Left ventricle myocardium inferior (tissue), 1 donor: ENCODE data around the gene FAM222B. TPM values are rescaled to one million over a fixed set of nuclear protein-coding genes. Genes with fewer than 3 reads are reported as not detected.
A peak's percentile ranks its signal among the peaks of the same experiment; 100 is the strongest.

Source experiments
- DNase-seq: peaks from one replicate; pipeline ENCODE4 v3.0.0-alpha.2; 2020
- H3K27ac ChIP-seq: fragments of 200-600 bp; replicated peaks from 2 replicates; pipeline ENCODE4 v1.8.0; 2021
- H3K27me3 ChIP-seq: fragments of 200-600 bp; 2 replicates; pipeline ENCODE4 v1.8.0; 2021; ENCODE audit warnings: low read depth
- H3K36me3 ChIP-seq: fragments of 200-600 bp; 2 replicates; pipeline ENCODE4 v1.8.0; 2021
- H3K4me1 ChIP-seq: fragments of 200-600 bp; 2 replicates; pipeline ENCODE4 v1.8.0; 2021
- H3K4me3 ChIP-seq: fragments of 200-600 bp; 2 replicates; pipeline ENCODE4 v1.8.0; 2021; ENCODE audit warnings: mild to moderate bottlenecking, moderate library complexity
- H3K9me3 ChIP-seq: fragments of 200-600 bp; replicated peaks from 2 replicates; pipeline ENCODE4 v1.8.0; 2021
- intact Hi-C: fragments of 100-400 bp; cut with micrococcal nuclease; formaldehyde crosslinking; loops from one replicate; pipeline ENCODE4 v1.11.0; 2022
- long read RNA-seq: library from polyadenylated mRNA; unstranded; transcript quantifications from one replicate; pipeline ENCODE4 v2.0.0, GENCODE V29; 2021
- total RNA-seq: library from RNA; stranded (reverse); fragmentation: NEBNext Ultra II Directional; extraction: Animal tissue kit (Norgen Biotek cat#: 25700); gene quantifications from one replicate; pipeline ENCODE4 v1.2.1, GENCODE V29; 2021
- TF ChIP-seq, protein P1 (sequence below): fragments of 200-600 bp; IDR thresholded peaks from 2 replicates; pipeline ENCODE4 v1.8.0; 2021; ENCODE audit warnings: antibody characterized with exemption, mild to moderate bottlenecking, borderline replicate concordance
- donor health status: DM: no; HTN: yes; CAD: no; lungs with severe emphysema.

FAM222B gene, protein sequence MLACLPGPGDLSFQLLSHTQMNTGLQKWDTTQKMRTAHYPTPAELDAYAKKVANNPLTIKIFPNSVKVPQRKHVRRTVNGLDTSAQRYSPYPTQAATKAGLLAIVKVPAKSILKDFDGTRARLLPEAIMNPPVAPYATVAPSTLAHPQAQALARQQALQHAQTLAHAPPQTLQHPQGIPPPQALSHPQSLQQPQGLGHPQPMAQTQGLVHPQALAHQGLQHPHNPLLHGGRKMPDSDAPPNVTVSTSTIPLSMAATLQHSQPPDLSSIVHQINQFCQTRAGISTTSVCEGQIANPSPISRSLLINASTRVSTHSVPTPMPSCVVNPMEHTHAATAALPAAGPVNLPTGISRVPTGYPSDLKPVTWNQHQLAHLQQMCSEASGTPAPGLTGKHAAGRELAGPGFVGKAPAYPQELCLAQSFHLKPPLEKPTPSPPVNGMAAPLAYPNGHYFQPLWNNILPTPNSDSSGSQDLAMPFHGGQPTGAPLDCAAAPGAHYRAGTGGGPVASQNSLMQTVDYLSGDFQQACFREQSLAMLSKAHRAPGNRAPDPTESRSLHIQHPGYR
- 17.5 TPM for total RNA-seq
- long read RNA-seq, full-length matches to known transcripts: 20 of 34 reads
- long read RNA-seq, partial matches to known transcripts: 0 of 34 reads
- long read RNA-seq, other reads (novel, unspliced or antisense): 14 of 34 reads

DNA sequence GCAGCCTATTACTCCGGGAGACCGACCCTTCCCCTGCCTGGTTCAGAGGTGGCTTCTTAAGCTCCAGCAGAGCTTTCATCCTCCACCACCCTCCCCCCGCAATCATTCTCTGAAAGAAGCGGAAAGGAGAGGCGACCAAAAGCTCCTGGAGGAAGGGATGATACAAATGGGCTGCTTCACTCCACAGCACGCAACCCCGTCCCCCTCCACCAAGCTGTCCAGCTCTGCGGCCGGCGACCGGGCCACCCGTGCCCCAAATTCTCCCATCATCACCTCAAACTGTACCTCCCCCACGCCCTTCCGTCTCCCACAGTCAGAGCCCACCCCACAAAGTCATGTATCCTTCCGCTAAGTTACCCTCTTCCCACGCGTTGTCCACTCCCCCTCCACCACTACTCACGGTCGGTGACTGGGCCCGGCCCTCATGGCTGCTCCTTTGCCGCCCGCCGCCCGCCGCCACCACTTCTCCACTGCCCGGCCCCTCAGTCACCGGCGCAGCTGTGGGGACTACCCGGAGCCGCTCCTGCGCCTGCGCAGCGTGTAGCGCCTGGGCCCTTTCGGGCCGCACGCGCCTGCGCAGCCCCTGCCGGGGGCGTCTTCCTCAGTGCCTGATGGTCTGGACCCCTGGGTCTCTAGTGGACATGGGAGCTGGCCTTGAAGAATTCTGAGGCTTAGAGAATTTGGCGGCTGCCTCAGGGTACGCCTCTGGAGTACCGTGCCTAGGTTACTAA is at the start of gene FAM222B:
TSS of gene FAM222B (minus strand) at position 509 of the 731 bp plus-strand sequence. CDS start 76,123 bp downstream, outside the sequence.
- no peaks in the 10 kb centered on the region for H3K27me3 ChIP-seq
- peak; percentile 85 for DNase-seq
- TF ChIP-seq, protein P1, sequence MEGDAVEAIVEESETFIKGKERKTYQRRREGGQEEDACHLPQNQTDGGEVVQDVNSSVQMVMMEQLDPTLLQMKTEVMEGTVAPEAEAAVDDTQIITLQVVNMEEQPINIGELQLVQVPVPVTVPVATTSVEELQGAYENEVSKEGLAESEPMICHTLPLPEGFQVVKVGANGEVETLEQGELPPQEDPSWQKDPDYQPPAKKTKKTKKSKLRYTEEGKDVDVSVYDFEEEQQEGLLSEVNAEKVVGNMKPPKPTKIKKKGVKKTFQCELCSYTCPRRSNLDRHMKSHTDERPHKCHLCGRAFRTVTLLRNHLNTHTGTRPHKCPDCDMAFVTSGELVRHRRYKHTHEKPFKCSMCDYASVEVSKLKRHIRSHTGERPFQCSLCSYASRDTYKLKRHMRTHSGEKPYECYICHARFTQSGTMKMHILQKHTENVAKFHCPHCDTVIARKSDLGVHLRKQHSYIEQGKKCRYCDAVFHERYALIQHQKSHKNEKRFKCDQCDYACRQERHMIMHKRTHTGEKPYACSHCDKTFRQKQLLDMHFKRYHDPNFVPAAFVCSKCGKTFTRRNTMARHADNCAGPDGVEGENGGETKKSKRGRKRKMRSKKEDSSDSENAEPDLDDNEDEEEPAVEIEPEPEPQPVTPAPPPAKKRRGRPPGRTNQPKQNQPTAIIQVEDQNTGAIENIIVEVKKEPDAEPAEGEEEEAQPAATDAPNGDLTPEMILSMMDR: no peak
- peaks cover 24% of the 10 kb centered on the region for H3K4me1 ChIP-seq
- peak within 1 kb of the TSS; percentile 86 for H3K4me3 ChIP-seq
- H3K27ac ChIP-seq: peak within 1 kb of the TSS; percentile 90
- intact Hi-C loops: no loop called here
- no peaks in the 10 kb centered on the region for H3K36me3 ChIP-seq
- no peaks in the 10 kb centered on the region for H3K9me3 ChIP-seq

DNA sequence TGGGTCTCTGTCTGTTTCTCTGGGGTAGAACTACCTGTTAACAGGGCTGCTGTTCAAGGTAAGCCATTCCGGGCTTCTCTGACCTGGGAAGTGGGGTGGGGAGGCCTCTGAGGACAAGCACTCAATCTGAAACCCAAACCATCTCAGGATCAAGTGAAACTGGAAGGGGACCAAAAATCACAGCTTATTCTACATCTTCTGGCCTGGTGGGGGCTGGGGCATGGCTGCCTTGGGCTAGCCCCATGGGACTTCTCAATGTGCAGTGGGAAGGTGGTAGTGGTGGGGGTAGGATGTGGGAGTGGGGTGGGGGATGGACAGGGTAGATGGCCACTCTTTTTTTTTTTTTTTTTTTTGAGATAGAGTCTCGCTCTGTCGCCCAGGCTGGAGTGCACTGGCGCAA is 49.4 kb upstream of the FAM222B start:
- H3K4me3 ChIP-seq: no peak overlapping the region
- H3K27me3 ChIP-seq: no peaks in the 10 kb centered on the region
- H3K27ac ChIP-seq: peak overlapping the region; percentile 69
- H3K36me3 ChIP-seq: no peaks in the 10 kb centered on the region
- no peaks in the 10 kb centered on the region for H3K9me3 ChIP-seq
- no peak for DNase-seq
- intact Hi-C loops: no loop called here
- TF ChIP-seq, protein P1: no peak
- H3K4me1 ChIP-seq: peaks cover 61% of the 10 kb centered on the region

DNA sequence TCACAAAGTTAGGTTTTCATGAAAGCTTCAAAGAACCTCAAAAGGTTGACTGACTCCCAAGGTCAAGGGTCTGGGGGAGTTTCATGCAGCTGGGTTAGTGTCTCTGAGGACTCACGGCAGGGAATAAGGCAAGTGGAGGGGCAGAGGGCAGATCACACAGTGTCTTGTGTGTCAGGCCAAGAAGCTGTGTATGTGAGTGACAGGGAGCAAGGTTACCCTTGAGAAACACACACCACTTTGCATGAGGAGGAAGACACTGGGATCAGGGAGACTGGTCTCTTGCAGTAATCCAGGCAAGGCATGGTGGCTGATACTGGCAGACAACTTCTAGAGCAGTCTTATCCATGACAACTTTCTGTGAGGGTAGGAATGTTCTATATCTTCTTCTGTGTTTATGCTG is 48.6 kb upstream of the FAM222B start:
- intact Hi-C loops: no loop called here
- Histone ChIP-seq H3K4me1 (peaks cover 53% of the 10 kb centered on the region), H3K9me3 (no peaks in the 10 kb centered on the region), H3K36me3 (no peaks in the 10 kb centered on the region), H3K27me3 (no peaks in the 10 kb centered on the region), H3K4me3 (no peak overlapping the region), H3K27ac (peak overlapping the region; percentile 58)
- DNase-seq: no peak
- TF ChIP-seq, protein P1: no peak

DNA sequence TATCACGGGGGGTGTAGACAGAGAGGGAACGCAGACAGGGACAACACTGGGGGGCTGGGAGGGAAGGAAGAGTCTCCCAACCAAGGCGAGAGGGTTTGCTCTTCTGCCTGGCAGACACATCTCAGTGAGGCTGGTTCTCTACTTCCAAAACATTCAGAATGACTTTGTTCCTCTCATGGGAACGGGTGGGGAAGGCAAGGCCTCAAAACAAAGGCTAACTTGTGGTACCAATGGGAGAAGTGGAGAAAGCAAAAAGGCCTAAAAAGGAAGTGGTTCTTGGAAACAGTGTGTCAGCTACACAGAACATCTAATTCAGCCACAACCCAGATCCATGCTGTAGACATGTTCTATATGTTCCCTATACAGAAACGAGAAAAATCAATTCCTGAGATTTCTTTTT is 47.4 kb upstream of the FAM222B start:
- Histone ChIP-seq H3K27ac (peak overlapping the region; percentile 21), H3K36me3 (peaks cover 8% of the 10 kb centered on the region), H3K9me3 (no peaks in the 10 kb centered on the region), H3K4me3 (no peak overlapping the region), H3K27me3 (no peaks in the 10 kb centered on the region), H3K4me1 (peaks cover 53% of the 10 kb centered on the region)
- no peak for DNase-seq
- intact Hi-C loops: no loop called here
- TF ChIP-seq, protein P1: no peak

DNA sequence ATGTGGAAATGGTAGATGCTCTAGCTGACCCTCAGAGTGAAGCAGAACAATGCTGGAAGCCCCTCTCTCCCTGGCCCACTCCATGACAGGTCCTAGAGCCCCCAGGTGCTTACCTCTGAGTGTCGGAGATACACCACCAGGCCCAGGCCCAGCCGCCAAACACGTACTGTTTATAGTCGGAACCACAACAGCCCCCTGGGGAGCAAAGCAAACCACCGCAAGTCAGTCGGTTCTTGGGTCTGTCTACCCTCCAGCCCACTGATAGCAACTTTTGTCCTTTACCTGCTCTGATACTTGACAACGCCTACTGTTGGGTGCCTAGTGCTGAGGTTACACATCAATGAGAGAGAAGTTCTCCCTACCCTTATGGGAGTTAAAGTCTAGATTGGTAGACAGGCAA is 46.2 kb upstream of the FAM222B start:
- no peak for DNase-seq
- Histone ChIP-seq H3K36me3 (peaks cover 18% of the 10 kb centered on the region), H3K27ac (no peak overlapping the region), H3K9me3 (no peaks in the 10 kb centered on the region), H3K27me3 (no peaks in the 10 kb centered on the region), H3K4me1 (peaks cover 54% of the 10 kb centered on the region), H3K4me3 (no peak overlapping the region)
- TF ChIP-seq, protein P1: no peak
- intact Hi-C loops: no loop called here
